ENCODE measurements around the gene CFAP90.

DNA sequence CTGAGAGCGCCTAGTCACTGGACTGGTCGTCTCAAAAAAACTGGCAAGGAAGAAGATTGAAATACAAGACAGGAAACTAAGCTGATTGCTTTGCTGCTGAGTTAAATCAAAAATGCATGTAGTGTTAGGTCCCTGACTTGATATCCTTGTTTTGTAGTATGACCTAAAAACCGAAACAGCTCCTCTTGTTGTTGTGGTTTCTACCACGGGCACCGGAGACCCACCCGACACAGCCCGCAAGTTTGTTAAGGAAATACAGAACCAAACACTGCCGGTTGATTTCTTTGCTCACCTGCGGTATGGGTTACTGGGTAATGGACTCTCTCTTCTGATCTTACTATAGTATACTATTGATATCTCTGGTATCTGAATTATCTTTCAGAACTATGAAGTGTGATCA is 22.3 kb upstream of the CFAP90 start:
- TF ChIP-seq, protein P1, sequence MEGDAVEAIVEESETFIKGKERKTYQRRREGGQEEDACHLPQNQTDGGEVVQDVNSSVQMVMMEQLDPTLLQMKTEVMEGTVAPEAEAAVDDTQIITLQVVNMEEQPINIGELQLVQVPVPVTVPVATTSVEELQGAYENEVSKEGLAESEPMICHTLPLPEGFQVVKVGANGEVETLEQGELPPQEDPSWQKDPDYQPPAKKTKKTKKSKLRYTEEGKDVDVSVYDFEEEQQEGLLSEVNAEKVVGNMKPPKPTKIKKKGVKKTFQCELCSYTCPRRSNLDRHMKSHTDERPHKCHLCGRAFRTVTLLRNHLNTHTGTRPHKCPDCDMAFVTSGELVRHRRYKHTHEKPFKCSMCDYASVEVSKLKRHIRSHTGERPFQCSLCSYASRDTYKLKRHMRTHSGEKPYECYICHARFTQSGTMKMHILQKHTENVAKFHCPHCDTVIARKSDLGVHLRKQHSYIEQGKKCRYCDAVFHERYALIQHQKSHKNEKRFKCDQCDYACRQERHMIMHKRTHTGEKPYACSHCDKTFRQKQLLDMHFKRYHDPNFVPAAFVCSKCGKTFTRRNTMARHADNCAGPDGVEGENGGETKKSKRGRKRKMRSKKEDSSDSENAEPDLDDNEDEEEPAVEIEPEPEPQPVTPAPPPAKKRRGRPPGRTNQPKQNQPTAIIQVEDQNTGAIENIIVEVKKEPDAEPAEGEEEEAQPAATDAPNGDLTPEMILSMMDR (conservative IDR thresholded peaks at IDR 0.05): no peak
- no peak for TF ChIP-seq EZH2 (IDR thresholded peaks at IDR 0.05; ENCODE audit: low read depth)
